Heart right ventricle (tissue), 16 donors: ENCODE results near the gene EFR3B. TPM values are rescaled to one million over a fixed set of nuclear protein-coding genes. Genes with fewer than 3 reads are reported as not detected.
"Not testable (repeated sequence)": the region's sequence is repeated elsewhere in the genome, so short reads cannot be mapped to it uniquely, and the experiment has no call there.

Source experiments
- ATAC-seq, 8 donors: fragments of 200-7000 bp; cut with Tn5 transposase; one replicate each; pipeline ENCODE4 v1.9.1; 2020; ENCODE audit warnings: mild to moderate bottlenecking in 8 of 8, moderate library complexity in 8 of 8, moderate number of reproducible peaks in 1 of 8
- DNase-seq, 2 donors: peaks; one replicate each; pipeline ENCODE4 v3.0.0-alpha.2; 2020
- H3K27ac ChIP-seq, 10 donors: fragments of 200-600 bp; sonication (generic) in 2 of 10; one replicate each; pipeline versions ENCODE4 v1.5.0 to v1.8.0; 2020 to 2022; ENCODE audit warnings: mild to moderate bottlenecking in 3 of 10
- H3K27me3 ChIP-seq, 7 donors: fragments of 200-600 bp; one replicate each; pipeline ENCODE4 v1.8.0; 2021 to 2022; ENCODE audit warnings: mild to moderate bottlenecking in 2 of 7
- H3K36me3 ChIP-seq, 9 donors: fragments of 200-600 bp; sonication (generic) in 1 of 9; one replicate each; pipeline versions ENCODE4 v1.5.0 to v1.8.0; 2020 to 2022; ENCODE audit warnings: mild to moderate bottlenecking in 2 of 9
- H3K4me1 ChIP-seq, 9 donors: fragments of 200-600 bp; sonication (generic) in 1 of 9; one replicate each; pipeline versions ENCODE4 v1.5.0 to v1.8.0; 2020 to 2022; ENCODE audit warnings: mild to moderate bottlenecking in 4 of 9
- H3K4me3 ChIP-seq, 10 donors: fragments of 200-600 bp; sonication (generic) in 2 of 10; one replicate each; pipeline versions ENCODE4 v1.5.0 to v1.8.0; 2020 to 2022; ENCODE audit warnings: mild to moderate bottlenecking in 7 of 10, moderate library complexity in 2 of 10
- H3K9me3 ChIP-seq, 11 donors: fragments of 200-600 bp in 10 of 11; sonication (generic) in 2 of 11; one replicate each; pipeline versions ENCODE4 v1.5.0 to v1.8.0; 2013 to 2022; ENCODE audit warnings: mild to moderate bottlenecking in 2 of 11, control low read depth in 1 of 11, moderate library complexity in 1 of 11
- CTCF ChIP-seq, 9 donors: fragments of 200-600 bp; sonication (generic) in 2 of 9; IDR thresholded peaks; one replicate each; pipeline versions ENCODE4 v1.5.0 to v1.8.0; 2021 to 2022; ENCODE audit warnings: antibody characterized with exemption in 9 of 9, mild to moderate bottlenecking in 5 of 9, moderate library complexity in 1 of 9
- WGBS, 2 donors: extraction: QIAGEN DNeasy Blood & Tissue Kit; methylation state at CpG; one replicate each; pipeline ENCODE4 v1.1.7; 2013; ENCODE audit warnings: inconsistent platforms in 1 of 2; 5-methylcytosine and 5-hydroxymethylcytosine counted together
- intact Hi-C, 10 donors: fragments of 100-400 bp; cut with DNase I; formaldehyde crosslinking; loops; one replicate each; pipeline versions ENCODE4 v1.11.1 to v1.14.2; 2022
- long read RNA-seq, 3 donors: library from polyadenylated mRNA; unstranded; transcript quantifications; one replicate each; pipeline ENCODE4 v2.0.0, GENCODE V29; 2020 to 2021
- polyA plus RNA-seq, 2 donors: library from polyadenylated mRNA; stranded (reverse); fragments of 200-250 nt; gene quantifications; one replicate each; pipeline ENCODE4 v1.2.3, GENCODE V29; 2013
- total RNA-seq, 10 donors: library from RNA; stranded (reverse); fragmentation: NEBNext Ultra II Directional in 3 of 10; extraction: Animal tissue kit (Norgen Biotek cat#: 25700) in 3 of 10; gene quantifications; one replicate each; pipeline versions ENCODE4 v1.2.1 to v1.2.4, GENCODE V29; 2021 to 2023
- donor health status: Arrhythmogenic right ventricular cardiomyopathy.
- donor health status: ischemic (EF 13 %, LVEDD 7.1; RV severe dilation, severe dysfunction).
- donor health status: healthy with polysubstance abuse.
- donor health status: DM: no; HTN: yes; CAD: no.
- donor health status: DM: no; HTN: no; CAD: no.
- donor health status: ischemic (EF 25% LVEDD 6.9; RV normal size, moderate dysfunction).
- donor health status: ischemic (EF 25% LVEDD 5.7; RV mildly dilated, moderate dysfunction).
- donor health status: healthy.
- donor health status: DM: yes; HTN: yes; CAD: no.
- donor health status: Ischemic cardiomyopathy.
- donor health status: ischemic (EF 35%, LVEDD 5.7; RV mildly dilated, moderate dysfunction).
- donor health status: nonischemic (EF 11% LVEDD 7.7; RV severe dilation, severe dysfunction).
- donor health status: DM: yes; HTN: yes; CAD: no.
- donor health status: PGD.
- donor health status: ischemic (EF 29% LVEDD 5.4; RV normal size, mild dysfunction).
- donor health status: nonischemic (EF 23%, LVEDD 6.1; RV moderate dilation, normal function).

EFR3B gene
- total RNA-seq (10 to 100 TPM in 1 of 10 donors, 1 to 10 TPM in 9; 2.6 to 15.2 (median 7.9) TPM), polyA plus RNA-seq (1 to 10 TPM in 1 of 2 donors, under 1 TPM in 1; 0.62 to 1.3 TPM)
- long read RNA-seq, donor 1, partial matches to known transcripts = 1 of 3 reads
- long read RNA-seq, donor 1, other reads (novel, unspliced or antisense) = 2 of 3 reads
- long read RNA-seq, donor 2, partial matches to known transcripts = 0 of 8 reads
- long read RNA-seq, donor 2, other reads (novel, unspliced or antisense) = 8 of 8 reads
- long read RNA-seq, donor 3, partial matches to known transcripts = 0 of 8 reads
- long read RNA-seq, donor 3, other reads (novel, unspliced or antisense) = 8 of 8 reads

- H3K4me1 ChIP-seq = peaks cover 8 to 35% (median 23%) of the 10 kb centered on the region in 9 donors
- peak in 3 of 9 donors; percentile 4 to 9 (median 8) for TF ChIP-seq CTCF (IDR thresholded peaks at IDR 0.05)
- 0 to 1% methylated on average over 44 to 54 of the region's 54 CpGs for WGBS, 2 donors
- H3K27ac ChIP-seq = peak within 1 kb of the TSS; percentile 2 to 95 (median 88)
- H3K36me3 ChIP-seq = no peaks in the 10 kb centered on the region
- H3K27me3 ChIP-seq = peaks cover 0 to 47% (median 0%) of the 10 kb centered on the region in 7 donors
- H3K9me3 ChIP-seq = no peaks in the 10 kb centered on the region
- peak; percentile 96 for DNase-seq
- intact Hi-C loops = loop anchor here in 8 of 10 donors (1.0 to 10.0 kb wide), 9 partner anchors 35 to 85 kb away; partner anchors contain the start of gene DNAJC27 (in 1 of the 8)
- peak within 1 kb of the TSS; percentile 63 to 93 (median 83) for H3K4me3 ChIP-seq
- ATAC-seq = peak; percentile 97 to 99 (median 98)
Observed at GRCh38 chr2:25041928-25042320, at the start of gene EFR3B. Gene EFR3B, plus strand, starts transcription at chr2:25042076. Its CDS starts 237 bp downstream, at chr2:25042313.

GRCh38 chr2:24993406-24994145, 48.3 kb upstream of the EFR3B start:
- no peak for TF ChIP-seq CTCF (IDR thresholded peaks at IDR 0.05)
- DNase-seq = no peak
- ATAC-seq = peak in 3 of 8 donors; percentile 17 to 57 (median 35)
- H3K9me3 ChIP-seq = no peaks in the 10 kb centered on the region
- no peak overlapping the region for H3K4me3 ChIP-seq
- no peaks in the 10 kb centered on the region for H3K36me3 ChIP-seq
- H3K27me3 ChIP-seq = no peaks in the 10 kb centered on the region
- intact Hi-C loops = no loop called here
- 27 to 30% methylated on average over 6 of the region's 6 CpGs for WGBS, 2 donors
- H3K4me1 ChIP-seq = peaks cover 0 to 30% (median 15%) of the 10 kb centered on the region in 9 donors
- H3K27ac ChIP-seq = peak overlapping the region in 3 of 10 donors; percentile 6 to 24 (median 8)

GRCh38 chr2:24994146-24994724, 47.6 kb upstream of the EFR3B start:
- TF ChIP-seq CTCF (IDR thresholded peaks at IDR 0.05) = no peak
- Histone ChIP-seq H3K4me3 (no peak overlapping the region), H3K9me3 (no peaks in the 10 kb centered on the region), H3K27ac (peak overlapping the region in 4 of 10 donors; percentile 6 to 24 (median 10)), H3K27me3 (no peaks in the 10 kb centered on the region), H3K36me3 (no peaks in the 10 kb centered on the region), H3K4me1 (peaks cover 0 to 30% (median 15%) of the 10 kb centered on the region in 9 donors)
- intact Hi-C loops = no loop called here
- DNase-seq (no peak), ATAC-seq (no peak)
- WGBS, 2 donors = 43% methylated on average over 1 of the region's 1 CpG

GRCh38 chr2:24999097-24999496, 42.8 kb upstream of the EFR3B start:
- H3K4me1 ChIP-seq = peaks cover 0 to 32% (median 11%) of the 10 kb centered on the region in 9 donors
- H3K36me3 ChIP-seq, H3K4me3 ChIP-seq, H3K9me3 ChIP-seq, intact Hi-C loops, H3K27ac ChIP-seq, H3K27me3 ChIP-seq, ATAC-seq, DNase-seq: not testable (repeated sequence)
- 87 to 92% methylated on average over 8 of the region's 8 CpGs for WGBS, 2 donors
